Lower lobe of right lung (tissue), 2 donors: ENCODE results near the gene NGF. TPM values are rescaled to one million over a fixed set of nuclear protein-coding genes. Genes with fewer than 3 reads are reported as not detected.
"Not testable (repeated sequence)": the region's sequence is repeated elsewhere in the genome, so short reads cannot be mapped to it uniquely, and the experiment has no call there.

Source experiments
- ATAC-seq, 2 donors: fragments of 200-7000 bp; cut with Tn5 transposase; one replicate each; pipeline ENCODE4 v1.9.1; 2020 to 2022; ENCODE audit warnings: mild to moderate bottlenecking in 2 of 2, moderate library complexity in 2 of 2
- DNase-seq: peaks from one replicate; pipeline ENCODE4 v3.0.0-alpha.2; 2020
- H3K27ac ChIP-seq: fragments of 200-600 bp; one replicate; pipeline ENCODE4 v1.8.0; 2022
- H3K27me3 ChIP-seq: fragments of 200-600 bp; one replicate; pipeline ENCODE4 v1.8.0; 2022; ENCODE audit warnings: low read depth
- H3K36me3 ChIP-seq: fragments of 200-600 bp; one replicate; pipeline ENCODE4 v1.8.0; 2022; ENCODE audit warnings: mild to moderate bottlenecking
- H3K4me1 ChIP-seq: fragments of 200-600 bp; one replicate; pipeline ENCODE4 v1.8.0; 2022
- H3K4me3 ChIP-seq: fragments of 200-600 bp; one replicate; pipeline ENCODE4 v1.8.0; 2022; ENCODE audit warnings: mild to moderate bottlenecking
- H3K9me3 ChIP-seq: fragments of 200-600 bp; one replicate; pipeline ENCODE4 v1.8.0; 2022
- CTCF ChIP-seq: fragments of 200-600 bp; IDR thresholded peaks from one replicate; pipeline ENCODE4 v1.8.0; 2022; ENCODE audit warnings: antibody characterized with exemption, mild to moderate bottlenecking
- intact Hi-C: fragments of 100-400 bp; cut with DNase I; formaldehyde crosslinking; loops from one replicate; pipeline ENCODE4 v1.11.0; 2022
- total RNA-seq: library from RNA; stranded (reverse); fragmentation: NEBNext Ultra II Directional; extraction: Animal tissue kit (Norgen Biotek cat#: 25700); gene quantifications from one replicate; pipeline ENCODE4 v1.2.1, GENCODE V29; 2021
- donor health status: DM: no; HTN: yes; CAD: no; lungs with severe emphysema.

The NGF gene
- total RNA-seq, 1 donor from 2014 or later = 0.97 TPM

GRCh38 chr1:115313182-115313581 is 24.9 kb downstream of the NGF start:
- H3K36me3 ChIP-seq = no peaks in the 10 kb centered on the region
- ATAC-seq (no peak), DNase-seq (no peak)
- H3K4me1 ChIP-seq = peaks cover 17% of the 10 kb centered on the region
- H3K9me3 ChIP-seq = no peaks in the 10 kb centered on the region
- TF ChIP-seq CTCF = no peak
- no peaks in the 10 kb centered on the region for H3K27me3 ChIP-seq
- H3K4me3 ChIP-seq = no peak overlapping the region
- H3K27ac ChIP-seq = no peak overlapping the region
- intact Hi-C loops = no loop called here

DNA sequence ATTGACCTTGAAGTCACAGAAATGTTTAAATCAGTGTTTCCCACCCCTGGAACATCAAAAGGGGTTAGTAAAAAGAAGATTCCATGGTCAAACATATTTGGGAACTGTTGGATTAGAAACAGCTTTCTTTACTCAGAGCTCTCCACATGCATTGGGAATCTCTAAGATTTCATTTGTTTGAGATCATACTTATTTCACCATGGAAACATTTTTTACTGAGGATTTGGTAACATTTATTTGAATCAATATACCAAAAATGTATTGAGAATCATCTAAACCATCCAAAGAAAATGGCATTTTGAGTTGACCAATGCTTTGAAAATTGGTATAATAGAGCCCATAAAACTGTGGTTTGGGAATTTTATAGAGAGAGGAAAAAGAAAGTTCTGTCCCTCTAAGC is 25.3 kb downstream of the NGF start:
- H3K27me3 ChIP-seq = no peaks in the 10 kb centered on the region
- H3K4me3 ChIP-seq = no peak overlapping the region
- no peak for ATAC-seq
- H3K9me3 ChIP-seq = no peaks in the 10 kb centered on the region
- TF ChIP-seq CTCF = no peak
- H3K4me1 ChIP-seq = peaks cover 17% of the 10 kb centered on the region
- H3K36me3 ChIP-seq = no peaks in the 10 kb centered on the region
- DNase-seq = no peak
- intact Hi-C loops = no loop called here
- H3K27ac ChIP-seq = no peak overlapping the region

DNA sequence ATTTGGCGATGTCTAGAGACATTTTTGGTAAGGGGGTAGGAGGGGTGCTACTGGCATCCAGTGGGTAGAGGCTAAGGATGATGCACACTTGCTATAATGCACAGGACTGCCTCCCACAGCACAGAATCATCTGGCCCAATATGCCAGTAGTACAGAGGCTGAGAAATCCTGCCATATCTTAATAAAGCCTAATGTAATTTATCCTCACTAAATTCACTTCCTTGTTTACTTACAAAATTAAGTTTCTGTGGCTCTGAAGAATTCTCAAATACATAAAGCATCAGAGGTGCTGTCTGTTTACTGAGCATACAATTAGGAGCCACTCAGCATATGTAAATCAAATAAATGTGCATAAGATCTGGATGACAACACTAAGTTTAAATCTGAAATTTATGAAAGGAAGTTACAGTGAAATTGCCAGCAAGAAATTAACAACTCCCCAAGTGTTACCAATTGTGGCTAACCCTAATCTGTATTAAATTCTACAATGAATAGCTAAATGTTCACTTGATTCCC is 26.5 kb downstream of the NGF start:
- ATAC-seq (no peak), DNase-seq (no peak)
- intact Hi-C loops = no loop called here
- H3K4me1 ChIP-seq = peaks cover 17% of the 10 kb centered on the region
- no peaks in the 10 kb centered on the region for H3K9me3 ChIP-seq
- no peaks in the 10 kb centered on the region for H3K36me3 ChIP-seq
- no peak overlapping the region for H3K4me3 ChIP-seq
- no peaks in the 10 kb centered on the region for H3K27me3 ChIP-seq
- no peak overlapping the region for H3K27ac ChIP-seq
- TF ChIP-seq CTCF = no peak

DNA sequence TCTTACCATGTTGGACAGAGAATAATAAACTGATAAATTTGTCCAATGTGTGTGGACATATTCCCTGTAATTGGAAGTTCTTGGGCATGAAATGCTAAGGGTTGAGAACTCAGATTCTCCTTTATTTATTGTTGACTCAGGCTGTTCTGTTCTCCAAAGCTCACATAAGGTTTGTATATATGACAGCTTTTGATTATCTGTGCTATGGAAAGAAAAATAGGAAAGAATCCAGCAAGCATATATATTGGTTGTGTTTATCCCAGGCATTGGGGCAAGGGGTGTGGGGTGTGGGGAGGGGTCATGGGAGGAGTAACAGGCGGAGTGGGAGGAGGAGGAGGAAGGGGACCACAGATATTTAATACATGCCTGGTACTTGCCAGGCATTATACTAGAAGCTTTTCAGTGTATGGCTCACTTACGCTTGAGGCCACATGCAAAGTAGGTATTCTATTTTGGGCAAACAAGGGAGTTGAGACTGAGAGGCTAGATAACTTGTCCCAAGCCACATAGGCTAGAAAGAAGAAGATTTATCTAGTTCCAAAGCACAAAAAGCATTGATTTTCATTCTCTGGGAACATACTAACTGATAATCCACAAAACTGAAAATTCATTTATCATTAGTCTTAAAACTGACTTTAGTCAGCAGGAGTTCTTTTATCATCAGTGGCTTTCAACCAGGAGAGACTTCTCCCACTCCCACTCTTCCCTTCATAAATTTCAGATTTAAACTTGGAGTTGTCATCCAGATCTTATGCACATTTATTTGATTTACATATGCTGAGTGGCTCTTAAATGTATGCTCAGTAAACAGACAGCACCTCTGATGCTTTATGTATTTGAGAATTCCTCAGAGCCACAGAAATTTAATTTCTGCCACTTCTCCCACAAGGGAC is 27.2 kb downstream of the NGF start:
- DNase-seq (no peak), ATAC-seq (no peak)
- TF ChIP-seq CTCF = no peak
- Histone ChIP-seq H3K36me3 (no peaks in the 10 kb centered on the region), H3K27ac (no peak overlapping the region), H3K27me3 (no peaks in the 10 kb centered on the region), H3K9me3 (no peaks in the 10 kb centered on the region), H3K4me3 (no peak overlapping the region), H3K4me1 (peaks cover 17% of the 10 kb centered on the region)
- intact Hi-C loops = no loop called here

- H3K27me3 ChIP-seq, H3K36me3 ChIP-seq, ATAC-seq, intact Hi-C loops, H3K4me3 ChIP-seq, DNase-seq, H3K9me3 ChIP-seq, H3K27ac ChIP-seq: not testable (repeated sequence)
- peaks cover 13% of the 10 kb centered on the region for H3K4me1 ChIP-seq
Measured at GRCh38 chr1:115309504-115309903, 28.5 kb downstream of the NGF start.

GRCh38 chr1:115308969-115309368 is 29.1 kb downstream of the NGF start:
- H3K27me3 ChIP-seq = no peaks in the 10 kb centered on the region
- H3K4me1 ChIP-seq = peaks cover 9% of the 10 kb centered on the region
- H3K9me3 ChIP-seq = no peaks in the 10 kb centered on the region
- DNase-seq = no peak
- no peak for ATAC-seq
- intact Hi-C loops = no loop called here
- no peaks in the 10 kb centered on the region for H3K36me3 ChIP-seq
- no peak overlapping the region for H3K4me3 ChIP-seq
- no peak for TF ChIP-seq CTCF
- no peak overlapping the region for H3K27ac ChIP-seq
